Mammary epithelial cell (primary cell): ENCODE results near the gene BMP8B.
"Not testable (repeated sequence)": the region's sequence is repeated elsewhere in the genome, so short reads cannot be mapped to it uniquely, and the experiment has no call there.

Source experiments
- EZH2 ChIP-seq: IDR thresholded peaks from 2 replicates; pipeline ENCODE4 v1.6.1; 2012; ENCODE audit warnings: low read length, inconsistent platforms, borderline replicate concordance
- TF ChIP-seq, protein P1 (sequence below), 2 donors: IDR thresholded peaks in 1 of 2; conservative IDR thresholded peaks in 1 of 2; 2 replicates each; pipeline ENCODE4 v1.5.1; 2011 to 2012; ENCODE audit warnings: inconsistent platforms in 2 of 2, low read length in 2 of 2, mild to moderate bottlenecking in 2 of 2, control low read depth in 1 of 2, low read depth in 1 of 2; ENCODE audit not compliant: insufficient read depth in 1 of 2; ENCODE audit errors: extremely low read depth in 1 of 2

GRCh38 chr1:39787108-39787375 is 1.6 kb downstream of the BMP8B start:
- TF ChIP-seq, protein P1, sequence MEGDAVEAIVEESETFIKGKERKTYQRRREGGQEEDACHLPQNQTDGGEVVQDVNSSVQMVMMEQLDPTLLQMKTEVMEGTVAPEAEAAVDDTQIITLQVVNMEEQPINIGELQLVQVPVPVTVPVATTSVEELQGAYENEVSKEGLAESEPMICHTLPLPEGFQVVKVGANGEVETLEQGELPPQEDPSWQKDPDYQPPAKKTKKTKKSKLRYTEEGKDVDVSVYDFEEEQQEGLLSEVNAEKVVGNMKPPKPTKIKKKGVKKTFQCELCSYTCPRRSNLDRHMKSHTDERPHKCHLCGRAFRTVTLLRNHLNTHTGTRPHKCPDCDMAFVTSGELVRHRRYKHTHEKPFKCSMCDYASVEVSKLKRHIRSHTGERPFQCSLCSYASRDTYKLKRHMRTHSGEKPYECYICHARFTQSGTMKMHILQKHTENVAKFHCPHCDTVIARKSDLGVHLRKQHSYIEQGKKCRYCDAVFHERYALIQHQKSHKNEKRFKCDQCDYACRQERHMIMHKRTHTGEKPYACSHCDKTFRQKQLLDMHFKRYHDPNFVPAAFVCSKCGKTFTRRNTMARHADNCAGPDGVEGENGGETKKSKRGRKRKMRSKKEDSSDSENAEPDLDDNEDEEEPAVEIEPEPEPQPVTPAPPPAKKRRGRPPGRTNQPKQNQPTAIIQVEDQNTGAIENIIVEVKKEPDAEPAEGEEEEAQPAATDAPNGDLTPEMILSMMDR (conservative IDR thresholded peaks at IDR 0.05 in 1 of 2, IDR thresholded peaks at IDR 0.05 in 1 of 2; ENCODE audit: extremely low read depth in 1 of 2, insufficient read depth in 1 of 2, low read depth in 1 of 2, low read length in 2 of 2), result not testable (repeated sequence)
- not testable (repeated sequence) for TF ChIP-seq EZH2
